OCI-LY3 (cell line): ENCODE measurements around the gene NKIRAS2.
A peak's percentile ranks its signal among the peaks of the same experiment; 100 is the strongest.

Source experiments
- H2AFZ ChIP-seq: fragments of 200-600, 300-600 bp; shearing (Covaris generic); 2 replicates; pipeline ENCODE4 v1.6.0; 2014; ENCODE audit warnings: antibody characterized with exemption, low read depth, low read length
- H3K27ac ChIP-seq: fragments of 200-600, 300-600 bp; sonication (generic); 2 replicates; pipeline ENCODE4 v1.5.1; 2014; ENCODE audit warnings: mild to moderate bottlenecking, low read length, moderate library complexity, mixed read lengths
- H3K27me3 ChIP-seq: fragments of 200-600, 300-600 bp; sonication (generic); 2 replicates; pipeline ENCODE4 v1.6.1; 2014; ENCODE audit warnings: low read depth, low read length, mixed read lengths
- H3K36me3 ChIP-seq: fragments of 200-600, 300-600 bp; sonication (generic); replicated peaks from 2 replicates; pipeline ENCODE3; 2014; ENCODE audit warnings: low read depth, low read length, mixed read lengths
- H3K4me1 ChIP-seq: fragments of 300-600, 200-600 bp; sonication (generic); 2 replicates; pipeline ENCODE4 v1.6.1; 2014; ENCODE audit warnings: low read length, mixed read lengths
- H3K4me2 ChIP-seq: fragments of 200-600, 300-600 bp; sonication (generic); 2 replicates; pipeline ENCODE4 v1.6.1; 2014; ENCODE audit warnings: low read length, mixed read lengths
- H3K4me3 ChIP-seq: fragments of 300-600, 200-600 bp; sonication (generic); 2 replicates; pipeline ENCODE4 v1.5.1; 2014; ENCODE audit warnings: antibody characterized with exemption, mild to moderate bottlenecking, low read length, moderate library complexity
- H3K79me2 ChIP-seq: fragments of 300-600, 200-600 bp; shearing (Covaris generic); 2 replicates; pipeline ENCODE4 v1.6.1; 2014; ENCODE audit warnings: mild to moderate bottlenecking, low read length, mixed read lengths
- H3K9ac ChIP-seq: fragments of 300-600, 200-600 bp; shearing (Covaris generic); 2 replicates; pipeline ENCODE4 v1.6.0; 2014; ENCODE audit warnings: mild to moderate bottlenecking, low read length, moderate library complexity
- H3K9me3 ChIP-seq: fragments of 200-600, 300-600 bp; shearing (Covaris generic); 2 replicates; pipeline ENCODE4 v1.6.1; 2014; ENCODE audit warnings: low read length, mixed read lengths; ENCODE audit not compliant: insufficient read depth
- H4K20me1 ChIP-seq: fragments of 200-600, 300-600 bp; sonication (generic); 2 replicates; pipeline ENCODE4 v1.6.1; 2016; ENCODE audit warnings: low read length, mixed read lengths; ENCODE audit not compliant: insufficient read depth
- EZH2phosphoT487 ChIP-seq: fragments of 200-600 bp; shearing (Covaris generic); IDR thresholded peaks from 2 replicates; pipeline ENCODE4 v1.6.1; 2018; ENCODE audit warnings: antibody characterized with exemption, mixed run types, low read depth
- TF ChIP-seq, protein P1 (sequence below): fragments of 200-600, 300-600 bp; sonication (generic); IDR thresholded peaks from 2 replicates; pipeline ENCODE4 v1.5.1; 2014; ENCODE audit warnings: antibody characterized with exemption, low read length, low read depth

NKIRAS2 gene

DNA sequence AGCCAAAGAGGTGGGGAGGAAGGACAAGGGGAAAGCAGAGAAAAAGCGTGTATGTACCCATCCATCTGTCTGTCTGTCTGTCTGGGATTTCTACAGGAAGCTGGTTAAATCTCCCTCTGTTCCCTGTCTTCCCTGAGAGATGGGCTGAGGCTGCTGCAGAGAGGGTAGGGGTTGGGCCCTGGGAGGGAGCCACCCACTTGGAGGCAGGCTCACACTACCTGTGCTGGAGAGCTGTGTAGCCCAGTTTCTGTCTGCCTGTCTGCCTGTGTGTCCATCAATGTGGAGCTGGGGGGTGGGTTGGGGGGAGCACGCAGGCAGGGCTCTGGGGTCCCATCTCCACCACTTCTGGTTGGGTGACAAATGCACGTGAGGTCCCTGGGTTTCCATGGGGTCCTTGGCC is 49.1 kb downstream of the NKIRAS2 start:
- no peak overlapping the region for H3K9ac ChIP-seq
- H3K4me2 ChIP-seq = no peak overlapping the region
- peaks cover 96% of the 10 kb centered on the region for H3K79me2 ChIP-seq
- TF ChIP-seq, protein P1, sequence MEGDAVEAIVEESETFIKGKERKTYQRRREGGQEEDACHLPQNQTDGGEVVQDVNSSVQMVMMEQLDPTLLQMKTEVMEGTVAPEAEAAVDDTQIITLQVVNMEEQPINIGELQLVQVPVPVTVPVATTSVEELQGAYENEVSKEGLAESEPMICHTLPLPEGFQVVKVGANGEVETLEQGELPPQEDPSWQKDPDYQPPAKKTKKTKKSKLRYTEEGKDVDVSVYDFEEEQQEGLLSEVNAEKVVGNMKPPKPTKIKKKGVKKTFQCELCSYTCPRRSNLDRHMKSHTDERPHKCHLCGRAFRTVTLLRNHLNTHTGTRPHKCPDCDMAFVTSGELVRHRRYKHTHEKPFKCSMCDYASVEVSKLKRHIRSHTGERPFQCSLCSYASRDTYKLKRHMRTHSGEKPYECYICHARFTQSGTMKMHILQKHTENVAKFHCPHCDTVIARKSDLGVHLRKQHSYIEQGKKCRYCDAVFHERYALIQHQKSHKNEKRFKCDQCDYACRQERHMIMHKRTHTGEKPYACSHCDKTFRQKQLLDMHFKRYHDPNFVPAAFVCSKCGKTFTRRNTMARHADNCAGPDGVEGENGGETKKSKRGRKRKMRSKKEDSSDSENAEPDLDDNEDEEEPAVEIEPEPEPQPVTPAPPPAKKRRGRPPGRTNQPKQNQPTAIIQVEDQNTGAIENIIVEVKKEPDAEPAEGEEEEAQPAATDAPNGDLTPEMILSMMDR = no peak
- TF ChIP-seq EZH2phosphoT487 = no peak
- peaks cover 34% of the 10 kb centered on the region for H3K4me1 ChIP-seq
- peaks cover 91% of the 10 kb centered on the region for H4K20me1 ChIP-seq
- H2AFZ ChIP-seq = no peak overlapping the region
- peaks cover 22% of the 10 kb centered on the region for H3K36me3 ChIP-seq
- H3K9me3 ChIP-seq = no peaks in the 10 kb centered on the region
- H3K27ac ChIP-seq = no peak overlapping the region
- H3K4me3 ChIP-seq = no peak overlapping the region
- no peaks in the 10 kb centered on the region for H3K27me3 ChIP-seq

DNA sequence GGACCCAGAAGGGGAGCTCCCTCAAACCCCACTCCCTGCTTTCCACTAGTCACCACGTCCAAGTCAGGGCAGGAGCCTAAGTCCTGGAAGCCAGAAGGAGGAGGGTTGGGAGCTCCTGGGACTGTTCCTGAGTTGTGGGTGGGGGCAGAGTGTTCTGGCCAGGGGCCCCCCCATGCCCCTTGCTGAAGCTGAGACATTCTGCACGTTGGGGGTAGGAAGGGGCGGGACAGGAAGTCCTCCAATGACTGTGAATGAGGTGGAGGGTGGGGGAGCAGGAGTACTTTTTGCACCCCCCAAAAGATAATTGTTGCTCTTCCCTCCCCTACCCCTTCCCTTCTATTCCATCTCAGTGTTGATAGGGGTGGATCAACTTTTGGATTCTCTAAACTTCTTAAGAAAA is 51.9 kb downstream of the NKIRAS2 start:
- no peak for TF ChIP-seq EZH2phosphoT487
- TF ChIP-seq, protein P1 = no peak
- Histone ChIP-seq H4K20me1 (peaks cover 90% of the 10 kb centered on the region), H3K79me2 (peaks cover 92% of the 10 kb centered on the region), H3K36me3 (peaks cover 23% of the 10 kb centered on the region), H3K4me3 (no peak overlapping the region), H3K27me3 (no peaks in the 10 kb centered on the region), H3K4me2 (no peak overlapping the region), H2AFZ (no peak overlapping the region), H3K4me1 (peaks cover 17% of the 10 kb centered on the region), H3K9me3 (no peaks in the 10 kb centered on the region), H3K9ac (no peak overlapping the region), H3K27ac (no peak overlapping the region)

DNA sequence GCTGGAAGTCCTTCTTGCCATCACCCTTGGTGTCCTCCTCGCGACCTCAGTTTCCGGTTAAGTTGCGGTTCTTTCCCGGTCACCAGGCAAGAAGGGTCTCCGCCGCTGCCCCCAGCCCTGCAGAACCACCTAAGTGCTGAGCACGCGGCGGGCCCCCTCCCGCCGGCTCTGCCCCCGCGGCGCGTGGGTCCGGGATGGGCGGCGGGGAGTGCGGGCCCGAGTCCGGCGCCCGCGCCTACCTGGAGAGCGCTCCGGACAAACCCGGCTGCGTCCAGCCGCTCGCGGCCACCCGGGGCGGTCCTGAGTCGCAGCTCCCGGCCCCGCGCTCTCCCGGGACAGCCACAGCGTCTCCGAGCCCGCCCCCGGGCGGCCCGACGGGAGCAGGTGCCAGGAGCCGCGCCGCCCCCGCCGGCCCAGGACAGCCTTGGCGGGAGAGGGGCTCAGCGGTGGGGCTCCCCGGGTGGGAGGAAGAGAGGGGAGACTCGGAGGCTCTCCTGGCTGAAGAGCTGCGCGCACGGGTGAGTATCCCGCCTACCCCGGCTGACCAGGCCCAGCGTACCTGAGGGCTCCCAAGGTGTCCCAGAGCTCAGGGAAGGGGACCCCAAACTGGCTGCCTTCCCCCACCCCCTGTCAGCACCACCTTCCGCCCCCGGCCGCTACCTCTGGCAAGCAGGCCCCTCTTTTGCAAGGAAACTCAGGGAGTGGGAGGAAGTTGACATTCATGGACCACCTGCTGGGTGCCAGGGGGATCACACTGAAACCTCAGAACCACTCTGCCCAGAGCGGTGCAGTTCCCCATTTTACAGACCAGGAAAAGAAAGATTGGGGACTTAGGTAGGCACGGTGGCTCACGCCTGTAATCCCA is 52.7 kb downstream of the NKIRAS2 start:
- no peaks in the 10 kb centered on the region for H3K9me3 ChIP-seq
- H3K4me1 ChIP-seq = peaks cover 17% of the 10 kb centered on the region
- H3K9ac ChIP-seq = no peak overlapping the region
- H4K20me1 ChIP-seq = peaks cover 90% of the 10 kb centered on the region
- no peak overlapping the region for H3K27ac ChIP-seq
- H3K36me3 ChIP-seq = peaks cover 24% of the 10 kb centered on the region
- H3K4me2 ChIP-seq = 0 out of 2 replicates have a peak overlapping the region, but pooled peaks have one; percentile 1
- H3K79me2 ChIP-seq = peaks cover 92% of the 10 kb centered on the region
- H3K27me3 ChIP-seq = no peaks in the 10 kb centered on the region
- H2AFZ ChIP-seq = no peak overlapping the region
- no peak overlapping the region for H3K4me3 ChIP-seq
- TF ChIP-seq, protein P1 = no peak
